HCT116 (cell line): ENCODE results near the gene LTB4R. TPM values are rescaled to one million over a fixed set of nuclear protein-coding genes. Genes with fewer than 3 reads are reported as not detected.

Experiments
- ATAC-seq: fragments of 200-7000 bp; cut with Tn5 transposase; 2 replicates; pipeline ENCODE4 v1.9.1; 2020; ENCODE audit warnings: mild to moderate bottlenecking, moderate library complexity
- BruUV-seq: library from RNA; stranded (reverse); fragments of 400-500 nt; replicated peaks from 2 replicates; lab custom pipeline; 2021; lab: Mats Ljungman, UMichigan
- CTCF ChIA-PET: fragments of 300-600 bp; sonication (Branson Sonifier 250); formaldehyde crosslinking; loops from one replicate; lab custom pipeline; 2021; ENCODE audit warnings: antibody characterized with exemption; lab: Charles Lee
- POLR2A ChIA-PET: fragments of 300-600, 350-600 bp; sonication (Branson Sonifier 250); formaldehyde crosslinking; loops from one replicate; lab custom pipeline; 2021; ENCODE audit warnings: antibody characterized with exemption; lab: Charles Lee
- RAD21 ChIA-PET, 2 experiments: fragments of 300-600 bp; sonication (Branson Sonifier 250); formaldehyde crosslinking; loops; one replicate each; lab custom pipeline; 2023; ENCODE audit warnings: low total read pairs in 2 of 2; ENCODE audit not compliant: uncharacterized antibody in 2 of 2, unreplicated experiment in 2 of 2, low non-redundant PET in 1 of 2; lab: Charles Lee
- DNase-seq: peaks from one replicate; pipeline ENCODE4 v3.0.0-alpha.2; 2010; ENCODE audit warnings: low read depth, low spot score
- H2AFZ ChIP-seq: fragments of 200-600 bp; shearing (Covaris generic), sonication (generic); 2 replicates; pipeline ENCODE4 v1.6.1; 2017; ENCODE audit warnings: low read depth, mixed run types, mixed read lengths, antibody characterized with exemption, low read length; ENCODE audit not compliant: poor library complexity, severe bottlenecking
- H3K27ac ChIP-seq: 2 replicates; pipeline ENCODE4 v1.5.1; 2012; ENCODE audit warnings: low read depth, low read length
- H3K27me3 ChIP-seq: fragments of 200-600 bp; sonication (generic); 2 replicates; pipeline ENCODE4 v1.6.1; 2016; ENCODE audit warnings: mixed run types, low read length, mixed read lengths; ENCODE audit not compliant: insufficient read depth
- H3K36me3 ChIP-seq, 2 experiments: fragments of 200-500 bp in 1 of 2; fragments of 200-600 bp in 1 of 2; sonication (Bioruptor generic) in 1 of 2; sonication (generic) in 1 of 2; 2 replicates each; pipeline versions ENCODE4 v1.5.1 to v1.6.1; 2014 to 2016; ENCODE audit warnings: low read length in 2 of 2, inconsistent platforms in 1 of 2, mixed read lengths in 1 of 2, mixed run types in 1 of 2; ENCODE audit not compliant: insufficient read depth in 2 of 2, control insufficient read depth in 1 of 2
- H3K4me1 ChIP-seq, 2 experiments: fragments of 200-600 bp in 1 of 2; sonication (generic) in 1 of 2; 2 replicates each; pipeline versions ENCODE4 v1.5.1 to v1.6.1; 2012 to 2017; ENCODE audit warnings: low read length in 2 of 2, inconsistent platforms in 1 of 2, mild to moderate bottlenecking in 1 of 2, mixed read lengths in 1 of 2, mixed run types in 1 of 2, moderate library complexity in 1 of 2; ENCODE audit not compliant: insufficient read depth in 2 of 2, control insufficient read depth in 1 of 2
- H3K4me2 ChIP-seq: fragments of 200-600 bp; sonication (generic); 2 replicates; pipeline ENCODE4 v1.6.1; 2017; ENCODE audit warnings: mixed run types, low read length, mixed read lengths
- H3K4me3 ChIP-seq, 2 experiments: fragments of 200-600 bp in 1 of 2; sonication (generic) in 1 of 2; replicated peaks in 1 of 2; 2 replicates each; pipeline ENCODE4 v1.5.1; 2011 to 2016; ENCODE audit warnings: low read length in 2 of 2, control low read depth in 1 of 2, low read depth in 1 of 2, mild to moderate bottlenecking in 1 of 2, mixed read lengths in 1 of 2, mixed run types in 1 of 2
- H3K79me2 ChIP-seq: fragments of 200-600 bp; sonication (generic); 2 replicates; pipeline ENCODE4 v1.6.1; 2017; ENCODE audit warnings: mild to moderate bottlenecking, mixed run types, low read length, moderate library complexity, mixed read lengths; ENCODE audit not compliant: insufficient read depth
- H3K9ac ChIP-seq: fragments of 200-600 bp; sonication (generic); 2 replicates; pipeline ENCODE4 v1.6.1; 2016; ENCODE audit warnings: low read length, mixed read lengths
- H3K9me2 ChIP-seq: fragments of 200-600 bp; sonication (generic), shearing (Covaris generic); 2 replicates; pipeline ENCODE4 v1.6.1; 2017; ENCODE audit warnings: mixed run types, mild to moderate bottlenecking, moderate library complexity; ENCODE audit not compliant: insufficient read depth
- H3K9me3 ChIP-seq, 2 experiments: fragments of 200-500 bp in 1 of 2; fragments of 200-600 bp in 1 of 2; sonication (Bioruptor generic) in 1 of 2; sonication (generic) in 1 of 2; 2 replicates each; pipeline ENCODE4 v1.6.1; 2014 to 2017; ENCODE audit warnings: low read length in 2 of 2, mixed read lengths in 2 of 2, inconsistent platforms in 1 of 2, low read depth in 1 of 2, mild to moderate bottlenecking in 1 of 2, mixed run types in 1 of 2, moderate library complexity in 1 of 2; ENCODE audit not compliant: control insufficient read depth in 1 of 2, insufficient read depth in 1 of 2
- H4K20me1 ChIP-seq: fragments of 200-600 bp; sonication (generic), shearing (Covaris generic); 2 replicates; pipeline ENCODE4 v1.6.1; 2017; ENCODE audit warnings: mixed run types, mild to moderate bottlenecking, moderate library complexity; ENCODE audit not compliant: insufficient read depth
- ATF3 ChIP-seq: IDR thresholded peaks from 2 replicates; pipeline ENCODE4 v1.6.1; 2012
- CEBPB ChIP-seq: IDR thresholded peaks from 2 replicates; pipeline ENCODE4 v1.6.1; 2012; ENCODE audit warnings: low read depth
- EGR1 ChIP-seq: IDR thresholded peaks from 2 replicates; pipeline ENCODE4 v1.6.1; 2012; ENCODE audit warnings: low read depth
- EZH2 ChIP-seq: fragments of 200-600 bp; sonication (generic); IDR thresholded peaks from 2 replicates; pipeline ENCODE4 v1.6.1; 2017; ENCODE audit warnings: antibody characterized with exemption, mixed run types
- JUND ChIP-seq: IDR thresholded peaks from 2 replicates; pipeline ENCODE4 v1.6.1; 2012
- POLR2AphosphoS5 ChIP-seq: IDR thresholded peaks from 2 replicates; pipeline ENCODE4 v1.6.1; 2011; ENCODE audit warnings: mild to moderate bottlenecking, low read depth, low read length, moderate library complexity
- SP1 ChIP-seq: IDR thresholded peaks from 2 replicates; pipeline ENCODE4 v1.6.1; 2012; ENCODE audit warnings: low read depth
- TCF7L2 ChIP-seq: IDR thresholded peaks from 2 replicates; pipeline ENCODE4 v1.7.0; 2011; ENCODE audit warnings: borderline replicate concordance, inconsistent platforms; ENCODE audit not compliant: insufficient read depth, insufficient read length; ENCODE audit errors: extremely low read depth
- ZFX ChIP-seq: fragments of 450-650 bp; IDR thresholded peaks from 2 replicates; pipeline ENCODE4 v1.6.1; 2017
- intact Hi-C: fragments of 100-400 bp; cut with micrococcal nuclease; formaldehyde crosslinking; loops from 2 replicates; pipeline ENCODE4 v1.10.0; 2022
- total RNA-seq: library from RNA; stranded (reverse); gene quantifications from one replicate; pipeline ENCODE4 v1.2.1, GENCODE V29; 2021; ENCODE audit not compliant: unreplicated experiment
- TF ChIP-seq, protein P1 (sequence below): IDR thresholded peaks from 2 replicates; pipeline ENCODE4 v1.6.1; 2012; ENCODE audit warnings: low read depth
- TF ChIP-seq, protein P2 (sequence below): IDR thresholded peaks from 2 replicates; pipeline ENCODE4 v1.6.1; 2011; ENCODE audit warnings: mild to moderate bottlenecking, low read length, moderate library complexity; ENCODE audit not compliant: insufficient replicate concordance; ENCODE audit errors: extremely low read depth
- TF ChIP-seq, protein P3 (sequence below), 3 experiments: fragments of 200-600 bp in 1 of 3; sonication (generic) in 1 of 3; IDR thresholded peaks in 2 of 3; conservative IDR thresholded peaks in 1 of 3; 2 replicates each; pipeline ENCODE4 v1.5.1; 2012 to 2017; ENCODE audit warnings: low read depth in 2 of 3, low read length in 2 of 3, antibody characterized with exemption in 1 of 3, borderline replicate concordance in 1 of 3, control low read depth in 1 of 3, mild to moderate bottlenecking in 1 of 3, mixed read lengths in 1 of 3, mixed run types in 1 of 3, moderate library complexity in 1 of 3; ENCODE audit not compliant: insufficient read depth in 1 of 3

LTB4R gene
- total RNA-seq, 1 experiment from 2014 or later = 14.8 TPM

DNA sequence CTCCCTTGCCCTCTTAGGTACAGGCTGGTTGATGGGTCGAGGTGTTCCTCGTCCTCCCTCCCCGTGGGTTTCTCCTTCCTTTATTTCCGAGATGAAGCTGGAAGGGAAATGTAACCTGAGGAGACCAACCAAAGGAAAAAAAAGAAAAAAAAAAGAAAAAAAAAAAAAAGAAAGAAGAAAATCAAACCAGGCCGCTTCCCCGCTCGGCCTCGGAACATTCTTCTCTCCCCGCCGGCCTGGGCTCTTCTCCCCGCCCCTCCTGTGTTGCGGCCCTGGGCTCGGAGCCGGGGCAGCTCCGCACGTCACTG is 55.1 kb downstream of the LTB4R start:
- Histone ChIP-seq H3K4me3 (peak overlapping the region; percentile 55 to 64), H3K79me2 (no peaks in the 10 kb centered on the region), H3K9me2 (no peaks in the 10 kb centered on the region), H3K36me3 (no peaks in the 10 kb centered on the region), H2AFZ (no peak overlapping the region), H3K4me1 (peaks cover 15 to 33% of the 10 kb centered on the region in 2 experiments), H3K9ac (peak overlapping the region; percentile 69), H4K20me1 (no peaks in the 10 kb centered on the region), H3K9me3 (no peaks in the 10 kb centered on the region), H3K27me3 (no peaks in the 10 kb centered on the region), H3K4me2 (peak overlapping the region; percentile 97), H3K27ac (peak overlapping the region; percentile 89)
- RAD21 ChIA-PET = interaction anchor here (0.9 to 2.2 kb wide), 4 partner anchors 33 to 65 kb away, joined by 3 to 18 read pairs (median 6); no protein-coding TSS in a partner anchor
- intact Hi-C loops = no loop called here
- TF ChIP-seq JUND = no peak
- TF ChIP-seq, protein P1, sequence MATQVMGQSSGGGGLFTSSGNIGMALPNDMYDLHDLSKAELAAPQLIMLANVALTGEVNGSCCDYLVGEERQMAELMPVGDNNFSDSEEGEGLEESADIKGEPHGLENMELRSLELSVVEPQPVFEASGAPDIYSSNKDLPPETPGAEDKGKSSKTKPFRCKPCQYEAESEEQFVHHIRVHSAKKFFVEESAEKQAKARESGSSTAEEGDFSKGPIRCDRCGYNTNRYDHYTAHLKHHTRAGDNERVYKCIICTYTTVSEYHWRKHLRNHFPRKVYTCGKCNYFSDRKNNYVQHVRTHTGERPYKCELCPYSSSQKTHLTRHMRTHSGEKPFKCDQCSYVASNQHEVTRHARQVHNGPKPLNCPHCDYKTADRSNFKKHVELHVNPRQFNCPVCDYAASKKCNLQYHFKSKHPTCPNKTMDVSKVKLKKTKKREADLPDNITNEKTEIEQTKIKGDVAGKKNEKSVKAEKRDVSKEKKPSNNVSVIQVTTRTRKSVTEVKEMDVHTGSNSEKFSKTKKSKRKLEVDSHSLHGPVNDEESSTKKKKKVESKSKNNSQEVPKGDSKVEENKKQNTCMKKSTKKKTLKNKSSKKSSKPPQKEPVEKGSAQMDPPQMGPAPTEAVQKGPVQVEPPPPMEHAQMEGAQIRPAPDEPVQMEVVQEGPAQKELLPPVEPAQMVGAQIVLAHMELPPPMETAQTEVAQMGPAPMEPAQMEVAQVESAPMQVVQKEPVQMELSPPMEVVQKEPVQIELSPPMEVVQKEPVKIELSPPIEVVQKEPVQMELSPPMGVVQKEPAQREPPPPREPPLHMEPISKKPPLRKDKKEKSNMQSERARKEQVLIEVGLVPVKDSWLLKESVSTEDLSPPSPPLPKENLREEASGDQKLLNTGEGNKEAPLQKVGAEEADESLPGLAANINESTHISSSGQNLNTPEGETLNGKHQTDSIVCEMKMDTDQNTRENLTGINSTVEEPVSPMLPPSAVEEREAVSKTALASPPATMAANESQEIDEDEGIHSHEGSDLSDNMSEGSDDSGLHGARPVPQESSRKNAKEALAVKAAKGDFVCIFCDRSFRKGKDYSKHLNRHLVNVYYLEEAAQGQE = no peak
- no peak; the same call in 1 of the 2 replicates for TF ChIP-seq ZFX
- no peak for TF ChIP-seq CEBPB
- no peak for TF ChIP-seq SP1
- no peak for TF ChIP-seq TCF7L2
- TF ChIP-seq, protein P2, sequence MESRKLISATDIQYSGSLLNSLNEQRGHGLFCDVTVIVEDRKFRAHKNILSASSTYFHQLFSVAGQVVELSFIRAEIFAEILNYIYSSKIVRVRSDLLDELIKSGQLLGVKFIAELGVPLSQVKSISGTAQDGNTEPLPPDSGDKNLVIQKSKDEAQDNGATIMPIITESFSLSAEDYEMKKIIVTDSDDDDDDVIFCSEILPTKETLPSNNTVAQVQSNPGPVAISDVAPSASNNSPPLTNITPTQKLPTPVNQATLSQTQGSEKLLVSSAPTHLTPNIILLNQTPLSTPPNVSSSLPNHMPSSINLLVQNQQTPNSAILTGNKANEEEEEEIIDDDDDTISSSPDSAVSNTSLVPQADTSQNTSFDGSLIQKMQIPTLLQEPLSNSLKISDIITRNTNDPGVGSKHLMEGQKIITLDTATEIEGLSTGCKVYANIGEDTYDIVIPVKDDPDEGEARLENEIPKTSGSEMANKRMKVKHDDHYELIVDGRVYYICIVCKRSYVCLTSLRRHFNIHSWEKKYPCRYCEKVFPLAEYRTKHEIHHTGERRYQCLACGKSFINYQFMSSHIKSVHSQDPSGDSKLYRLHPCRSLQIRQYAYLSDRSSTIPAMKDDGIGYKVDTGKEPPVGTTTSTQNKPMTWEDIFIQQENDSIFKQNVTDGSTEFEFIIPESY = no peak
- TF ChIP-seq ATF3 = no peak
- TF ChIP-seq POLR2AphosphoS5 = no peak
- TF ChIP-seq EZH2 = no peak
- no peak for TF ChIP-seq EGR1
- TF ChIP-seq, protein P3, sequence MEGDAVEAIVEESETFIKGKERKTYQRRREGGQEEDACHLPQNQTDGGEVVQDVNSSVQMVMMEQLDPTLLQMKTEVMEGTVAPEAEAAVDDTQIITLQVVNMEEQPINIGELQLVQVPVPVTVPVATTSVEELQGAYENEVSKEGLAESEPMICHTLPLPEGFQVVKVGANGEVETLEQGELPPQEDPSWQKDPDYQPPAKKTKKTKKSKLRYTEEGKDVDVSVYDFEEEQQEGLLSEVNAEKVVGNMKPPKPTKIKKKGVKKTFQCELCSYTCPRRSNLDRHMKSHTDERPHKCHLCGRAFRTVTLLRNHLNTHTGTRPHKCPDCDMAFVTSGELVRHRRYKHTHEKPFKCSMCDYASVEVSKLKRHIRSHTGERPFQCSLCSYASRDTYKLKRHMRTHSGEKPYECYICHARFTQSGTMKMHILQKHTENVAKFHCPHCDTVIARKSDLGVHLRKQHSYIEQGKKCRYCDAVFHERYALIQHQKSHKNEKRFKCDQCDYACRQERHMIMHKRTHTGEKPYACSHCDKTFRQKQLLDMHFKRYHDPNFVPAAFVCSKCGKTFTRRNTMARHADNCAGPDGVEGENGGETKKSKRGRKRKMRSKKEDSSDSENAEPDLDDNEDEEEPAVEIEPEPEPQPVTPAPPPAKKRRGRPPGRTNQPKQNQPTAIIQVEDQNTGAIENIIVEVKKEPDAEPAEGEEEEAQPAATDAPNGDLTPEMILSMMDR (IDR thresholded peaks at IDR 0.05 in 2 of 3, conservative IDR thresholded peaks at IDR 0.05 in 1 of 3; ENCODE audit: borderline replicate concordance in 1 of 3, insufficient read depth in 1 of 3, low read depth in 2 of 3, low read length in 2 of 3) = no peak
- POLR2A ChIA-PET = interaction anchor here (0.8 to 2.2 kb wide), 7 partner anchors 14 to 1272 kb away, joined by 3 to 33 read pairs (median 4); partner anchors contain the start of genes ACIN1, CBLN3, KHNYN and RNF31
- DNase-seq = no peak
- CTCF ChIA-PET = interaction anchor here (0.7 to 2.3 kb wide), 11 partner anchors 9 to 124 kb away, joined by 3 to 84 read pairs (median 7); partner anchors contain the start of genes CIDEB, SDR39U1 and TINF2
- no TSS peak for BruUV-seq
- ATAC-seq = peak; percentile 3
